ENCODE measurements around the gene PARP4. TPM values are rescaled to one million over a fixed set of nuclear protein-coding genes. Genes with fewer than 3 reads are reported as not detected.

The PARP4 gene
- total and polyA plus RNA-seq, 2 experiments from 2014 or later: 12.9 to 32.9 TPM

DNA sequence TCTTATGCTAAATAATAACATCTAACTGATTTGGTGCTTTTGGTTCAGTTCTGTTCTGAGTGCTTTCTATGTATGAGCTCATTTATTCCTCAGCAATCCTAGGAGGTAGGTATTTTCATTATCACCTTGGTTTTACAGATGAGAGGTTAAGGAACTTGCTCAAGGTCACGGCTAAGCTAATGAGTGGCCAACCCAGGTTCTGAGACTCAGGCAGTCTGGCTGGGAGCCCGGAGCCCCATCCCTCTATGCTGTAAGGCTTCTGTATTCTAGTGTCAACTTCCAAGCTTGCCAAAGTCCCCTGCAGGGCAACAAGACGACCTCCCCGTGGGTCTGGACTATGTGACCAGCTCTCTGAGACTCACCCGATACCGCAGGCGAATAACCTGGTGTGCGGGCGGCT lies 60.5 kb downstream of the PARP4 start:
- Mint-ChIP-seq H3K9me3 (no peaks in the 10 kb centered on the region), H3K4me3 (no peak overlapping the region), H3K27me3 (ENCODE audit: insufficient read depth, low read depth, poor library complexity) (peaks cover 3% of the 10 kb centered on the region), H3K4me1 (no peaks in the 10 kb centered on the region), H3K36me3 (ENCODE audit: low read depth) (peaks cover 50% of the 10 kb centered on the region), H3K27ac (no peak overlapping the region)
- no peaks in the 10 kb centered on the region for H3K4me1 ChIP-seq (ENCODE audit: insufficient read depth)
- H3F3A ChIP-seq (replicated peaks; ENCODE audit: low read depth): no peaks in the 10 kb centered on the region
- no peaks in the 10 kb centered on the region for H3K27me3 ChIP-seq (ENCODE audit: insufficient read depth)
- no peaks in the 10 kb centered on the region for H3K79me2 ChIP-seq (replicated peaks; ENCODE audit: insufficient read depth)
- DNase-seq (ENCODE audit: low spot score): no peak
- no peak for ATAC-seq
- no peak overlapping the region for H3K4me2 ChIP-seq
- no peak overlapping the region for H3K27ac ChIP-seq (ENCODE audit: low read depth)
- no peaks in the 10 kb centered on the region for H3K9me2 ChIP-seq (ENCODE audit: insufficient read depth)
- H3K4me3 ChIP-seq: no peak overlapping the region
- peaks cover 8% of the 10 kb centered on the region; the same call in 1 of the 2 replicates for H3K36me3 ChIP-seq (ENCODE audit: insufficient read depth)
- no peak for TF ChIP-seq ETS1 (IDR thresholded peaks at IDR 0.05)
- TF ChIP-seq, protein P1, sequence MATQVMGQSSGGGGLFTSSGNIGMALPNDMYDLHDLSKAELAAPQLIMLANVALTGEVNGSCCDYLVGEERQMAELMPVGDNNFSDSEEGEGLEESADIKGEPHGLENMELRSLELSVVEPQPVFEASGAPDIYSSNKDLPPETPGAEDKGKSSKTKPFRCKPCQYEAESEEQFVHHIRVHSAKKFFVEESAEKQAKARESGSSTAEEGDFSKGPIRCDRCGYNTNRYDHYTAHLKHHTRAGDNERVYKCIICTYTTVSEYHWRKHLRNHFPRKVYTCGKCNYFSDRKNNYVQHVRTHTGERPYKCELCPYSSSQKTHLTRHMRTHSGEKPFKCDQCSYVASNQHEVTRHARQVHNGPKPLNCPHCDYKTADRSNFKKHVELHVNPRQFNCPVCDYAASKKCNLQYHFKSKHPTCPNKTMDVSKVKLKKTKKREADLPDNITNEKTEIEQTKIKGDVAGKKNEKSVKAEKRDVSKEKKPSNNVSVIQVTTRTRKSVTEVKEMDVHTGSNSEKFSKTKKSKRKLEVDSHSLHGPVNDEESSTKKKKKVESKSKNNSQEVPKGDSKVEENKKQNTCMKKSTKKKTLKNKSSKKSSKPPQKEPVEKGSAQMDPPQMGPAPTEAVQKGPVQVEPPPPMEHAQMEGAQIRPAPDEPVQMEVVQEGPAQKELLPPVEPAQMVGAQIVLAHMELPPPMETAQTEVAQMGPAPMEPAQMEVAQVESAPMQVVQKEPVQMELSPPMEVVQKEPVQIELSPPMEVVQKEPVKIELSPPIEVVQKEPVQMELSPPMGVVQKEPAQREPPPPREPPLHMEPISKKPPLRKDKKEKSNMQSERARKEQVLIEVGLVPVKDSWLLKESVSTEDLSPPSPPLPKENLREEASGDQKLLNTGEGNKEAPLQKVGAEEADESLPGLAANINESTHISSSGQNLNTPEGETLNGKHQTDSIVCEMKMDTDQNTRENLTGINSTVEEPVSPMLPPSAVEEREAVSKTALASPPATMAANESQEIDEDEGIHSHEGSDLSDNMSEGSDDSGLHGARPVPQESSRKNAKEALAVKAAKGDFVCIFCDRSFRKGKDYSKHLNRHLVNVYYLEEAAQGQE (IDR thresholded peaks at IDR 0.05; ENCODE audit: unreplicated experiment): no peak
- TF ChIP-seq ZNF114 (CRISPR knock-in tag; IDR thresholded peaks at IDR 0.05): no peak
- no peak for TF ChIP-seq EZH2phosphoT487 (IDR thresholded peaks at IDR 0.05; ENCODE audit: unreplicated experiment)
- TF ChIP-seq JUNB (IDR thresholded peaks at IDR 0.05; ENCODE audit: unreplicated experiment): no peak
- TF ChIP-seq STAT1 (IDR thresholded peaks at IDR 0.05; ENCODE audit: unreplicated experiment): no peak
- TF ChIP-seq CREB1 (CRISPR knock-in tag; IDR thresholded peaks at IDR 0.05; ENCODE audit: low read depth): no peak
- H4K20me1 ChIP-seq (replicated peaks; ENCODE audit: insufficient read depth): no peaks in the 10 kb centered on the region; the same call in 1 of the 2 replicates
- H2AFZ ChIP-seq: no peak overlapping the region

DNA sequence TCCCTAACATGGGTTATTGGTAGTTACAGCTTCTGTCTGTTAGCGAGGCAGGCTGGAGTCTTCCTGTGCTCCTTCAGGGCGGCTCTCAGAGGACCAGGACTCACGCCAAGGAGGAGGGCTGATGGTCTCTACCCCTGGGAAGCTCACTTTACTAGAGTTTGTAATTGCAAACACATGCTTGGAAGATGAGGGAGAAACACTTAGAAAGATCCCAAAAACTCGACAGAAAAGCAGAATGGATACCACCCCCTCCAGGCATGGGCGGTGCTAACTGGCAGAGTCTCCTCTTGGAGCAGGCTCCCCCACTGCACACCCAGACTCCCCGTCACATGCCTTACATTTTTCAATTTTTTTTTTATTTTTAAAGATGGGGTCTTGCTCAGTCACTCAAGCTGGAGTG lies 62.0 kb downstream of the PARP4 start:
- no peak overlapping the region for H3K4me3 Mint-ChIP-seq
- H3K36me3 Mint-ChIP-seq (ENCODE audit: low read depth): peaks cover 50% of the 10 kb centered on the region
- Histone ChIP-seq H3F3A (replicated peaks; ENCODE audit: low read depth) (no peaks in the 10 kb centered on the region), H3K4me2 (no peak overlapping the region), H4K20me1 (replicated peaks; ENCODE audit: insufficient read depth) (no peaks in the 10 kb centered on the region; the same call in 1 of the 2 replicates), H3K9me2 (ENCODE audit: insufficient read depth) (no peaks in the 10 kb centered on the region), H3K27ac (ENCODE audit: low read depth) (no peak overlapping the region), H3K27me3 (ENCODE audit: insufficient read depth) (no peaks in the 10 kb centered on the region), H3K4me3 (no peak overlapping the region), H3K4me1 (ENCODE audit: insufficient read depth) (no peaks in the 10 kb centered on the region; the same call in 1 of the 2 replicates), H2AFZ (no peak overlapping the region), H3K79me2 (replicated peaks; ENCODE audit: insufficient read depth) (no peaks in the 10 kb centered on the region), H3K36me3 (ENCODE audit: insufficient read depth) (peaks cover 5% of the 10 kb centered on the region; the same call in 1 of the 2 replicates)
- ATAC-seq: no peak
- H3K4me1 Mint-ChIP-seq: no peaks in the 10 kb centered on the region; the same call in 2 of the 3 replicates
- DNase-seq (ENCODE audit: low spot score): no peak
- H3K27me3 Mint-ChIP-seq (ENCODE audit: insufficient read depth, low read depth, poor library complexity): peaks cover 3% of the 10 kb centered on the region
- no peak overlapping the region for H3K27ac Mint-ChIP-seq
- no peaks in the 10 kb centered on the region for H3K9me3 Mint-ChIP-seq
- no peak for TF ChIP-seq POLR2AphosphoS5 (IDR thresholded peaks at IDR 0.05; ENCODE audit: low read depth)
- TF ChIP-seq JUNB (IDR thresholded peaks at IDR 0.05; ENCODE audit: unreplicated experiment): no peak
- TF ChIP-seq EZH2phosphoT487 (IDR thresholded peaks at IDR 0.05; ENCODE audit: unreplicated experiment): no peak
- TF ChIP-seq ZNF331 (CRISPR knock-in tag; IDR thresholded peaks at IDR 0.05; ENCODE audit: low read depth): no peak
- TF ChIP-seq STAT1 (IDR thresholded peaks at IDR 0.05; ENCODE audit: unreplicated experiment): no peak
- TF ChIP-seq ETS1 (IDR thresholded peaks at IDR 0.05): no peak
- TF ChIP-seq CTCF (conservative IDR thresholded peaks at IDR 0.05; ENCODE audit: low read depth in 2 of 2): no peak
- TF ChIP-seq, protein P1 (IDR thresholded peaks at IDR 0.05; ENCODE audit: unreplicated experiment): no peak
- no peak for TF ChIP-seq CREB1 (CRISPR knock-in tag; IDR thresholded peaks at IDR 0.05; ENCODE audit: low read depth)
- no peak for TF ChIP-seq ZNF114 (CRISPR knock-in tag; IDR thresholded peaks at IDR 0.05)
- no peak for TF ChIP-seq EZH2 (IDR thresholded peaks at IDR 0.05; ENCODE audit: low read depth, unreplicated experiment)
- no peak for TF ChIP-seq NANOG (IDR thresholded peaks at IDR 0.05; ENCODE audit: borderline replicate concordance)
